Smooth muscle cell (in vitro differentiated cells): Measurements from ENCODE around the gene ZNF521. TPM values are rescaled to one million over a fixed set of nuclear protein-coding genes. Genes with fewer than 3 reads are reported as not detected.
A peak's percentile ranks its signal among the peaks of the same experiment; 100 is the strongest.

Experiments
- DNase-seq: peaks from one replicate; lab custom pipeline; 2025; ENCODE audit not compliant: unreplicated experiment; lab: John Stamatoyannopoulos, UW
- H2AFZ ChIP-seq: fragments of 200-600 bp; sonication (generic); 2 replicates; pipeline ENCODE4 v1.6.0; 2016; ENCODE audit warnings: antibody characterized with exemption, low read depth, mild to moderate bottlenecking
- H3F3A ChIP-seq: fragments of 200-600 bp; sonication (generic); 2 replicates; pipeline ENCODE4 v1.6.0; 2017; ENCODE audit warnings: antibody characterized with exemption, low read depth
- H3K27ac ChIP-seq: fragments of 200-600 bp; sonication (generic); 2 replicates; pipeline ENCODE4 v1.5.1; 2016; ENCODE audit warnings: low read depth, mild to moderate bottlenecking
- H3K27me3 ChIP-seq: fragments of 200-600 bp; sonication (generic); 2 replicates; pipeline ENCODE4 v1.6.1; 2016; ENCODE audit warnings: low read depth, mild to moderate bottlenecking
- H3K36me3 ChIP-seq: fragments of 200-600 bp; sonication (generic); 2 replicates; pipeline ENCODE4 v1.5.1; 2016; ENCODE audit warnings: low read depth
- H3K4me1 ChIP-seq: fragments of 200-600 bp; sonication (generic); 2 replicates; pipeline ENCODE4 v1.5.1; 2016; ENCODE audit warnings: low read depth
- H3K4me2 ChIP-seq: fragments of 200-600 bp; sonication (generic); 2 replicates; pipeline ENCODE4 v1.6.0; 2016; ENCODE audit warnings: mild to moderate bottlenecking
- H3K4me3 ChIP-seq: fragments of 200-600 bp; sonication (generic); 2 replicates; pipeline ENCODE4 v1.5.1; 2016; ENCODE audit warnings: mild to moderate bottlenecking
- H3K79me2 ChIP-seq: fragments of 200-600 bp; sonication (generic); 2 replicates; pipeline ENCODE4 v1.6.0; 2016; ENCODE audit warnings: low read depth, mild to moderate bottlenecking
- H3K9ac ChIP-seq: fragments of 200-600 bp; sonication (generic); 2 replicates; pipeline ENCODE4 v1.6.0; 2016; ENCODE audit warnings: low read depth
- H3K9me3 ChIP-seq: fragments of 200-600 bp; sonication (generic); replicated peaks from 2 replicates; pipeline ENCODE4 v1.5.1; 2016; ENCODE audit warnings: low read depth
- H4K20me1 ChIP-seq: fragments of 200-600 bp; sonication (generic); 2 replicates; pipeline ENCODE4 v1.6.0; 2016; ENCODE audit warnings: low read depth
- CTCF ChIP-seq: fragments of 200-600 bp; sonication (generic); IDR thresholded peaks from 2 replicates; pipeline ENCODE4 v1.5.1; 2017; ENCODE audit warnings: borderline replicate concordance, mild to moderate bottlenecking, antibody characterized with exemption; ENCODE audit not compliant: insufficient read depth, poor library complexity, severe bottlenecking
- WGBS: methylation state at CpG from one replicate; pipeline ENCODE4 v1.1.7; 2016; ENCODE audit warnings: low lambda C conversion rate; 5-methylcytosine and 5-hydroxymethylcytosine counted together
- polyA plus RNA-seq: library from polyadenylated mRNA; unstranded; fragments of >200 nt; fragmentation: Nextera tagmentation; extraction: Ambion mirVana; gene quantifications from 2 replicates; pipeline ENCODE4 v1.2.1, GENCODE V29; 2016
- total RNA-seq: library from RNA; depleted of rRNA; stranded (reverse); fragments of >200 nt; gene quantifications from 2 replicates; pipeline ENCODE4 v1.2.3, GENCODE V29; 2014

Gene ZNF521
- total and polyA plus RNA-seq, 2 experiments from 2014 or later: 19.9 to 36.4 TPM

GRCh38 chr18:25288340-25288938, 63.5 kb downstream of the ZNF521 start:
- peaks cover 17% of the 10 kb centered on the region for H3K79me2 ChIP-seq
- peaks cover 16% of the 10 kb centered on the region for H3F3A ChIP-seq
- no peaks in the 10 kb centered on the region for H3K27me3 ChIP-seq
- DNase-seq: no peak
- peaks cover 12% of the 10 kb centered on the region for H4K20me1 ChIP-seq
- 83% methylated on average over 4 of the region's 4 CpGs for WGBS
- H3K9me3 ChIP-seq: no peaks in the 10 kb centered on the region
- peak overlapping the region; percentile 92 for H3K9ac ChIP-seq
- H3K36me3 ChIP-seq: no peaks in the 10 kb centered on the region
- no peak overlapping the region for H2AFZ ChIP-seq
- peak overlapping the region; percentile 14 for H3K4me3 ChIP-seq
- no peak for TF ChIP-seq CTCF
- H3K4me1 ChIP-seq: peaks cover 53% of the 10 kb centered on the region
- H3K27ac ChIP-seq: peak overlapping the region; percentile 97
- H3K4me2 ChIP-seq: peak overlapping the region; percentile 78

- TF ChIP-seq CTCF: no peak
- no peak for DNase-seq
- 81% methylated on average over 9 of the region's 9 CpGs for WGBS
- H4K20me1 ChIP-seq: peaks cover 20% of the 10 kb centered on the region
- peak overlapping the region; percentile 2 for H3K4me2 ChIP-seq
- H3K27me3 ChIP-seq: no peaks in the 10 kb centered on the region
- H3K4me1 ChIP-seq: peaks cover 66% of the 10 kb centered on the region
- H3K79me2 ChIP-seq: peaks cover 22% of the 10 kb centered on the region
- H3K36me3 ChIP-seq: no peaks in the 10 kb centered on the region
- H3F3A ChIP-seq: peaks cover 16% of the 10 kb centered on the region
- no peak overlapping the region for H3K4me3 ChIP-seq
- peak overlapping the region; percentile 97 for H3K27ac ChIP-seq
- H2AFZ ChIP-seq: no peak overlapping the region
- no peaks in the 10 kb centered on the region for H3K9me3 ChIP-seq
- H3K9ac ChIP-seq: no peak overlapping the region
These were observed 64.9 kb downstream of the ZNF521 start for GRCh38 chr18:25287106-25287505.

GRCh38 chr18:25284861-25285550, 67.0 kb downstream of the ZNF521 start:
- peaks cover 71% of the 10 kb centered on the region for H3K4me1 ChIP-seq
- H4K20me1 ChIP-seq: peaks cover 31% of the 10 kb centered on the region
- no peaks in the 10 kb centered on the region for H3K27me3 ChIP-seq
- no peaks in the 10 kb centered on the region for H3K36me3 ChIP-seq
- peak overlapping the region; percentile 18 for H3K9ac ChIP-seq
- no peak for DNase-seq
- peak overlapping the region; percentile 97 for H3K27ac ChIP-seq
- peak overlapping the region; percentile 50 for H3K4me2 ChIP-seq
- no peaks in the 10 kb centered on the region for H3K9me3 ChIP-seq
- 77% methylated on average over 10 of the region's 10 CpGs for WGBS
- H2AFZ ChIP-seq: no peak overlapping the region
- H3K79me2 ChIP-seq: peaks cover 36% of the 10 kb centered on the region
- peaks cover 16% of the 10 kb centered on the region for H3F3A ChIP-seq
- H3K4me3 ChIP-seq: no peak overlapping the region
- no peak for TF ChIP-seq CTCF
